Fibroblast of lung (primary cell): Measurements from ENCODE around the gene BCKDHB. TPM values are rescaled to one million over a fixed set of nuclear protein-coding genes. Genes with fewer than 3 reads are reported as not detected.
A peak's percentile ranks its signal among the peaks of the same experiment; 100 is the strongest.

ENCODE experiments used
- DNase-seq, 2 donors: peaks; one replicate each; pipeline versions ENCODE4 v3.0.0 to v3.0.0-alpha.2; 2010; ENCODE audit warnings: low read depth in 2 of 2
- H2AFZ ChIP-seq: 2 replicates; pipeline ENCODE4 v1.5.1; 2012; ENCODE audit warnings: low read length, control low read depth, inconsistent platforms
- H3K27ac ChIP-seq: 2 replicates; pipeline ENCODE4 v1.5.1; 2011; ENCODE audit warnings: low read length, control low read depth; ENCODE audit not compliant: insufficient read depth
- H3K27me3 ChIP-seq: 2 replicates; pipeline ENCODE4 v1.5.1; 2011; ENCODE audit warnings: mild to moderate bottlenecking, low read length; ENCODE audit not compliant: control insufficient read depth, insufficient read depth
- H3K36me3 ChIP-seq: 2 replicates; pipeline ENCODE4 v1.5.1; 2011; ENCODE audit warnings: low read length; ENCODE audit not compliant: control insufficient read depth, insufficient read depth
- H3K4me1 ChIP-seq: 2 replicates; pipeline ENCODE4 v1.5.1; 2011; ENCODE audit warnings: low read length; ENCODE audit not compliant: control insufficient read depth, insufficient read depth; ENCODE audit errors: extremely low read depth
- H3K4me2 ChIP-seq: 2 replicates; pipeline ENCODE4 v1.5.1; 2011; ENCODE audit warnings: low read length, control low read depth; ENCODE audit not compliant: insufficient read depth; ENCODE audit errors: extremely low read depth
- H3K4me3 ChIP-seq, 4 experiments: fragments of 200-600 bp in 1 of 4; sonication (generic) in 1 of 4; replicated peaks in 1 of 4; 2 replicates each; pipeline ENCODE4 v1.5.1; 2011 to 2016; ENCODE audit warnings: low read length in 4 of 4, low read depth in 3 of 4, mild to moderate bottlenecking in 3 of 4, control low read depth in 2 of 4, inconsistent platforms in 1 of 4, mixed read lengths in 1 of 4; ENCODE audit not compliant: insufficient read depth in 1 of 4; ENCODE audit errors: control extremely low read depth in 1 of 4
- H3K79me2 ChIP-seq: 2 replicates; pipeline ENCODE4 v1.5.1; 2012; ENCODE audit warnings: mild to moderate bottlenecking, low read length, inconsistent platforms; ENCODE audit not compliant: control insufficient read depth, insufficient read depth
- H3K9ac ChIP-seq: 2 replicates; pipeline ENCODE4 v1.5.1; 2011; ENCODE audit warnings: mild to moderate bottlenecking, low read length, control low read depth; ENCODE audit not compliant: insufficient read depth
- H3K9me3 ChIP-seq: 2 replicates; pipeline ENCODE4 v1.5.1; 2012; ENCODE audit warnings: low read depth, low read length; ENCODE audit not compliant: control insufficient read depth, insufficient read depth
- H4K20me1 ChIP-seq: 2 replicates; pipeline ENCODE4 v1.5.1; 2011; ENCODE audit warnings: low read length; ENCODE audit not compliant: control insufficient read depth, insufficient read depth; ENCODE audit errors: extremely low read depth
- CTCF ChIP-seq, 2 donors: IDR thresholded peaks in 1 of 2; conservative IDR thresholded peaks in 1 of 2; 1 replicate in 1 of 2; 2 replicates in 1 of 2; pipeline ENCODE4 v1.5.1; 2011 to 2012; ENCODE audit warnings: low read length in 2 of 2, control low read depth in 1 of 2, inconsistent platforms in 1 of 2, low read depth in 1 of 2, mild to moderate bottlenecking in 1 of 2
- EZH2 ChIP-seq: IDR thresholded peaks from 2 replicates; pipeline ENCODE4 v1.5.1; 2012; ENCODE audit warnings: low read length, control low read depth, mild to moderate bottlenecking; ENCODE audit errors: missing control alignments
- polyA plus RNA-seq, 2 donors: library from polyadenylated mRNA; depleted of rRNA in 1 of 2; stranded (reverse) in 1 of 2; unstranded in 1 of 2; fragments of >200 nt; gene quantifications; 2 replicates each; pipeline ENCODE4 v1.2.1, GENCODE V29; 2011 to 2012; ENCODE audit warnings: missing spikeins in 1 of 2
- total RNA-seq: library from RNA; depleted of rRNA; stranded (reverse); fragments of >200 nt; gene quantifications from 2 replicates; pipeline ENCODE4 v1.2.1, GENCODE V29; 2014

BCKDHB gene
- total and polyA plus RNA-seq, 2 donors (not counting 1 experiment from before 2014, with no cell fraction given) = 8.3 to 16.2 TPM

- Histone ChIP-seq H3K4me3 (no peak overlapping the region), H2AFZ (no peak overlapping the region), H3K79me2 (no peaks in the 10 kb centered on the region), H3K36me3 (no peaks in the 10 kb centered on the region), H4K20me1 (no peaks in the 10 kb centered on the region), H3K9me3 (no peaks in the 10 kb centered on the region), H3K9ac (no peak overlapping the region), H3K4me1 (no peaks in the 10 kb centered on the region), H3K4me2 (no peak overlapping the region), H3K27ac (no peak overlapping the region), H3K27me3 (no peaks in the 10 kb centered on the region)
- TF ChIP-seq EZH2 (no peak), CTCF (conservative IDR thresholded peaks at IDR 0.05 in 1 of 2, IDR thresholded peaks at IDR 0.05 in 1 of 2; ENCODE audit: low read depth in 1 of 2, low read length in 2 of 2) (no peak)
- DNase-seq = no peak
Observed at GRCh38 chr6:80170433-80170832, 64.0 kb downstream of the BCKDHB start.

GRCh38 chr6:80173411-80173810 lies 66.9 kb downstream of the BCKDHB start:
- Histone ChIP-seq H3K4me1 (no peaks in the 10 kb centered on the region), H3K4me3 (no peak overlapping the region), H3K4me2 (no peak overlapping the region), H3K79me2 (no peaks in the 10 kb centered on the region), H4K20me1 (no peaks in the 10 kb centered on the region), H3K36me3 (no peaks in the 10 kb centered on the region), H3K9me3 (no peaks in the 10 kb centered on the region), H3K27ac (no peak overlapping the region), H3K27me3 (no peaks in the 10 kb centered on the region), H2AFZ (no peak overlapping the region), H3K9ac (no peak overlapping the region)
- TF ChIP-seq EZH2 = no peak
- TF ChIP-seq CTCF (conservative IDR thresholded peaks at IDR 0.05 in 1 of 2, IDR thresholded peaks at IDR 0.05 in 1 of 2; ENCODE audit: low read depth in 1 of 2, low read length in 2 of 2) = no peak
- DNase-seq = peak in 1 of 2 donors; percentile 15

GRCh38 chr6:80174900-80175572 lies 68.6 kb downstream of the BCKDHB start:
- H3K27me3 ChIP-seq = no peaks in the 10 kb centered on the region
- no peak overlapping the region for H3K27ac ChIP-seq
- no peak overlapping the region for H3K4me2 ChIP-seq
- DNase-seq = peak; percentile 68 to 69
- no peak overlapping the region for H3K9ac ChIP-seq
- no peaks in the 10 kb centered on the region for H3K9me3 ChIP-seq
- no peaks in the 10 kb centered on the region for H4K20me1 ChIP-seq
- no peak overlapping the region for H3K4me3 ChIP-seq
- H3K4me1 ChIP-seq = no peaks in the 10 kb centered on the region
- H2AFZ ChIP-seq = no peak overlapping the region
- H3K79me2 ChIP-seq = no peaks in the 10 kb centered on the region
- no peak for TF ChIP-seq CTCF (conservative IDR thresholded peaks at IDR 0.05 in 1 of 2, IDR thresholded peaks at IDR 0.05 in 1 of 2; ENCODE audit: low read depth in 1 of 2, low read length in 2 of 2)
- TF ChIP-seq EZH2 = no peak
- no peaks in the 10 kb centered on the region for H3K36me3 ChIP-seq
